H1 (cell line): Measurements from ENCODE around the gene CCDC82. TPM values are rescaled to one million over a fixed set of nuclear protein-coding genes. Genes with fewer than 3 reads are reported as not detected.

Experiments
- CTCF ChIA-PET: fragments of 300-600 bp; sonication (Branson Sonifier 250); formaldehyde crosslinking; loops from one replicate; lab custom pipeline; 2021; ENCODE audit not compliant: partially characterized antibody; lab: Charles Lee
- POLR2A ChIA-PET: fragments of 300-600 bp; sonication (Branson Sonifier 250); formaldehyde crosslinking; loops from one replicate; lab custom pipeline; 2021; ENCODE audit warnings: inconsistent platforms; ENCODE audit not compliant: partially characterized antibody; lab: Charles Lee
- DNase-seq, 2 experiments: peaks; one replicate each; pipeline versions ENCODE4 v3.0.0 to v3.0.0-alpha.2; 2010 to 2022; ENCODE audit warnings: low spot score in 2 of 2, low read depth in 1 of 2, mixed read lengths in 1 of 2
- FAIRE-seq: peaks from 2 replicates; lab custom pipeline; 2011; peaks lifted over from hg19 to GRCh38; lab: Jason Lieb, UNC
- H2AFZ ChIP-seq: 2 replicates; pipeline ENCODE4 v1.8.1; 2012; ENCODE audit warnings: low read length, inconsistent platforms
- H2AK5ac ChIP-seq: 2 replicates; pipeline ENCODE4 v1.6.1; 2013; ENCODE audit warnings: low read depth, low read length
- H2BK120ac ChIP-seq: replicated peaks from 2 replicates; pipeline ENCODE3; 2013; ENCODE audit warnings: low read depth, low read length, inconsistent platforms
- H2BK12ac ChIP-seq: 2 replicates; pipeline ENCODE4 v1.6.1; 2013; ENCODE audit warnings: low read depth, low read length
- H2BK15ac ChIP-seq: 2 replicates; pipeline ENCODE4 v1.6.1; 2013; ENCODE audit warnings: low read length
- H2BK20ac ChIP-seq: 2 replicates; pipeline ENCODE4 v1.6.1; 2013; ENCODE audit warnings: low read length
- H2BK5ac ChIP-seq: 2 replicates; pipeline ENCODE4 v1.6.1; 2013; ENCODE audit warnings: low read depth, low read length
- H3K14ac ChIP-seq: 2 replicates; pipeline ENCODE4 v1.6.1; 2013; ENCODE audit warnings: inconsistent platforms; ENCODE audit not compliant: insufficient read length
- H3K18ac ChIP-seq: 2 replicates; pipeline ENCODE4 v1.6.1; 2013; ENCODE audit warnings: low read length; ENCODE audit errors: extremely low read depth
- H3K23ac ChIP-seq: 2 replicates; pipeline ENCODE4 v1.6.1; 2013; ENCODE audit warnings: inconsistent platforms; ENCODE audit not compliant: insufficient read length
- H3K23me2 ChIP-seq: 2 replicates; pipeline ENCODE4 v1.6.1; 2013; ENCODE audit warnings: low read depth, low read length
- H3K27ac ChIP-seq: 2 replicates; pipeline ENCODE4 v1.6.1; 2011; ENCODE audit warnings: low read depth, low read length, inconsistent platforms
- H3K27me3 ChIP-seq, 4 experiments: replicated peaks in 1 of 4; 1 replicate in 1 of 4; 2 replicates in 3 of 4; pipeline versions ENCODE4 v1.6.1 to v1.8.1; 2011 to 2013; ENCODE audit warnings: low read length in 3 of 4, mild to moderate bottlenecking in 3 of 4, inconsistent platforms in 2 of 4, mixed read lengths in 2 of 4, moderate library complexity in 1 of 4; ENCODE audit not compliant: control insufficient read depth in 3 of 4, insufficient read depth in 3 of 4; ENCODE audit errors: extremely low read depth in 1 of 4
- H3K36me3 ChIP-seq, 4 experiments: 2 replicates each; pipeline versions ENCODE4 v1.6.1 to v1.8.1; 2011 to 2013; ENCODE audit warnings: mild to moderate bottlenecking in 4 of 4, low read length in 3 of 4, moderate library complexity in 2 of 4, control low read depth in 1 of 4, inconsistent platforms in 1 of 4; ENCODE audit not compliant: insufficient read depth in 4 of 4, control insufficient read depth in 2 of 4
- H3K4ac ChIP-seq: replicated peaks from 2 replicates; pipeline ENCODE3; 2013; ENCODE audit warnings: low read length, low read depth, mixed read lengths, inconsistent platforms; ENCODE audit not compliant: insufficient read length
- H3K4me1 ChIP-seq, 4 experiments: replicated peaks in 1 of 4; 1 replicate in 1 of 4; 2 replicates in 3 of 4; pipeline versions ENCODE4 v1.6.1 to v1.8.1; 2011 to 2013; ENCODE audit warnings: low read length in 3 of 4, inconsistent platforms in 2 of 4, mixed read lengths in 1 of 4; ENCODE audit not compliant: insufficient read depth in 4 of 4, control insufficient read depth in 3 of 4
- H3K4me2 ChIP-seq, 2 experiments: 2 replicates each; pipeline versions ENCODE4 v1.6.1 to v1.8.1; 2011 to 2013; ENCODE audit warnings: low read depth in 2 of 2, low read length in 2 of 2, control low read depth in 1 of 2, inconsistent platforms in 1 of 2, mild to moderate bottlenecking in 1 of 2; ENCODE audit not compliant: insufficient read depth in 1 of 2
- H3K4me3 ChIP-seq, 4 experiments: fragments of 200-600, 300-600 bp in 1 of 4; sonication (generic), shearing (Covaris generic), sonication (Bioruptor Twin) in 1 of 4; 2 replicates each; pipeline versions ENCODE4 v1.5.1 to v1.8.1; 2011 to 2016; ENCODE audit warnings: low read length in 4 of 4, low read depth in 3 of 4, control low read depth in 2 of 4, inconsistent platforms in 2 of 4, mild to moderate bottlenecking in 2 of 4, mixed read lengths in 1 of 4, moderate library complexity in 1 of 4; ENCODE audit not compliant: insufficient read depth in 2 of 4; ENCODE audit errors: extremely low read depth in 1 of 4
- H3K56ac ChIP-seq: replicated peaks from 2 replicates; pipeline ENCODE3; 2013; ENCODE audit warnings: low read depth, mild to moderate bottlenecking, mixed read lengths, low read length, inconsistent platforms; ENCODE audit not compliant: insufficient read length
- H3K79me1 ChIP-seq: 2 replicates; pipeline ENCODE4 v1.6.1; 2013; ENCODE audit warnings: low read depth, low read length, control low read depth
- H3K79me2 ChIP-seq, 2 experiments: 2 replicates each; pipeline versions ENCODE4 v1.6.1 to v1.8.1; 2012 to 2013; ENCODE audit warnings: low read length in 2 of 2, mild to moderate bottlenecking in 2 of 2, inconsistent platforms in 1 of 2; ENCODE audit not compliant: insufficient read depth in 2 of 2, control insufficient read depth in 1 of 2
- H3K9ac ChIP-seq, 4 experiments: replicated peaks in 1 of 4; 1 replicate in 1 of 4; 2 replicates in 3 of 4; pipeline versions ENCODE4 v1.6.1 to v1.8.1; 2011 to 2013; ENCODE audit warnings: low read depth in 3 of 4, low read length in 3 of 4, control low read depth in 2 of 4, mild to moderate bottlenecking in 2 of 4, moderate library complexity in 2 of 4, inconsistent platforms in 1 of 4; ENCODE audit errors: extremely low read depth in 1 of 4
- H3K9me3 ChIP-seq, 2 experiments: 2 replicates each; pipeline versions ENCODE4 v1.6.1 to v1.8.1; 2012 to 2013; ENCODE audit warnings: mild to moderate bottlenecking in 2 of 2, moderate library complexity in 2 of 2, control low read depth in 1 of 2, inconsistent platforms in 1 of 2, low read depth in 1 of 2, low read length in 1 of 2, mixed read lengths in 1 of 2; ENCODE audit not compliant: insufficient read depth in 2 of 2
- H4K20me1 ChIP-seq, 2 experiments: replicated peaks in 1 of 2; 2 replicates each; pipeline versions ENCODE3 to v1.8.1; 2011 to 2013; ENCODE audit warnings: inconsistent platforms in 2 of 2, low read length in 2 of 2, mild to moderate bottlenecking in 1 of 2; ENCODE audit not compliant: insufficient read depth in 2 of 2, control insufficient read depth in 1 of 2
- H4K5ac ChIP-seq: 2 replicates; pipeline ENCODE4 v1.6.1; 2013; ENCODE audit warnings: low read length, low read depth, mixed read lengths, inconsistent platforms; ENCODE audit not compliant: insufficient read length
- H4K8ac ChIP-seq: 2 replicates; pipeline ENCODE4 v1.8.0; 2013; ENCODE audit warnings: mild to moderate bottlenecking, moderate library complexity, low read length, inconsistent platforms; ENCODE audit not compliant: insufficient read depth; ENCODE audit errors: extremely low read depth
- H4K91ac ChIP-seq: replicated peaks from 2 replicates; pipeline ENCODE3; 2013; ENCODE audit warnings: low read length, mixed read lengths, inconsistent platforms; ENCODE audit not compliant: insufficient read length
- BACH1 ChIP-seq: IDR thresholded peaks from 2 replicates; pipeline ENCODE4 v1.6.1; 2012; ENCODE audit warnings: low read length, improper control_type of control experiment
- CBX8 ChIP-seq: fragments of 300-800, 300-1000 bp; sonication (generic); IDR thresholded peaks from 2 replicates; pipeline ENCODE4 v1.7.1; 2016; ENCODE audit warnings: low read depth, low read length, borderline replicate concordance
- CREB1 ChIP-seq: IDR thresholded peaks from 2 replicates; pipeline ENCODE4 v1.6.1; 2012; ENCODE audit warnings: inconsistent platforms
- GTF2F1 ChIP-seq: IDR thresholded peaks from 2 replicates; pipeline ENCODE4 v1.6.1; 2012; ENCODE audit warnings: low read depth, low read length, improper control_type of control experiment, borderline replicate concordance
- HDAC2 ChIP-seq, 2 experiments: fragments of 300-600 bp in 1 of 2; sonication (generic) in 1 of 2; IDR thresholded peaks; 2 replicates each; pipeline ENCODE4 v1.6.1; 2011 to 2012; ENCODE audit warnings: low read depth in 2 of 2, low read length in 2 of 2, mild to moderate bottlenecking in 2 of 2, moderate library complexity in 2 of 2, borderline replicate concordance in 1 of 2, inconsistent platforms in 1 of 2
- HDAC6 ChIP-seq: IDR thresholded peaks from one replicate; pipeline ENCODE4 v1.7.1; 2012; ENCODE audit warnings: low read depth, mild to moderate bottlenecking, inconsistent platforms, low read length, moderate library complexity
- JUN ChIP-seq: IDR thresholded peaks from 2 replicates; pipeline ENCODE4 v1.6.1; 2011; ENCODE audit warnings: low read depth, mild to moderate bottlenecking, improper control_type of control experiment, low read length
- JUND ChIP-seq: IDR thresholded peaks from 2 replicates; pipeline ENCODE4 v1.6.1; 2011; ENCODE audit warnings: mild to moderate bottlenecking, improper control_type of control experiment, low read length
- NANOG ChIP-seq: IDR thresholded peaks from 2 replicates; pipeline ENCODE4 v1.6.1; 2011; ENCODE audit warnings: low read length, low read depth, mild to moderate bottlenecking, inconsistent platforms; ENCODE audit not compliant: insufficient read depth, poor library complexity, severe bottlenecking
- RFX5 ChIP-seq: IDR thresholded peaks from 2 replicates; pipeline ENCODE4 v1.6.1; 2011; ENCODE audit warnings: low read depth, low read length, improper control_type of control experiment, borderline replicate concordance
- RXRA ChIP-seq: IDR thresholded peaks from 2 replicates; pipeline ENCODE4 v1.6.1; 2011; ENCODE audit warnings: low read depth, mild to moderate bottlenecking, low read length, moderate library complexity; ENCODE audit not compliant: insufficient read depth
- SIX5 ChIP-seq: IDR thresholded peaks from 2 replicates; pipeline ENCODE4 v1.6.1; 2011; ENCODE audit warnings: mild to moderate bottlenecking, low read depth, low read length
- SP1 ChIP-seq: IDR thresholded peaks from 2 replicates; pipeline ENCODE4 v1.6.1; 2011; ENCODE audit warnings: low read depth, low read length
- SP2 ChIP-seq: IDR thresholded peaks from 2 replicates; pipeline ENCODE4 v1.6.1; 2012; ENCODE audit warnings: mild to moderate bottlenecking, low read length, inconsistent platforms
- SP4 ChIP-seq: IDR thresholded peaks from 2 replicates; pipeline ENCODE4 v1.6.1; 2012; ENCODE audit warnings: low read length, inconsistent platforms
- WGBS, 2 experiments: shearing (Covaris generic) in 1 of 2; methylation state at CpG; one replicate each; pipeline versions ENCODE4 v1.1.6 to v1.1.7; 2013 to 2015; ENCODE audit warnings: low lambda C conversion rate in 2 of 2, mixed read lengths in 2 of 2, inconsistent platforms in 1 of 2, low coverage in 1 of 2, missing lambda C conversion rate in 1 of 2; ENCODE audit not compliant: insufficient replicate concordance in 2 of 2, insufficient coverage in 1 of 2, insufficient read length in 1 of 2; ENCODE audit errors: extremely low coverage in 1 of 2, missing lambda C conversion rate in 1 of 2; 5-methylcytosine and 5-hydroxymethylcytosine counted together
- polyA plus RNA-seq, 7 experiments: library from polyadenylated mRNA; depleted of rRNA in 3 of 7; stranded (reverse) in 5 of 7; unstranded in 2 of 7; fragments of >200 nt in 5 of 7; fragments of 200-250 nt in 2 of 7; gene quantifications; 1 replicate in 5 of 7; 2 replicates in 1 of 7; 4 replicates in 1 of 7; pipeline versions ENCODE4 v1.2.1 to v1.2.3, GENCODE V29; 2011 to 2013; ENCODE audit warnings: missing spikeins in 2 of 7, mixed read lengths in 2 of 7
- total RNA-seq: library from RNA; stranded (reverse); fragmentation: NEBNext Ultra II Directional; extraction: Animal tissue kit (Norgen Biotek cat#: 25700); gene quantifications from 2 replicates; pipeline ENCODE4 v1.2.1, GENCODE V29; 2021

The CCDC82 gene
- total and polyA plus RNA-seq, 2 of the 8 experiments (the other 6 are each of a cell fraction or from before 2014, with no cell fraction given), result 6.0 to 15.2 TPM

DNA sequence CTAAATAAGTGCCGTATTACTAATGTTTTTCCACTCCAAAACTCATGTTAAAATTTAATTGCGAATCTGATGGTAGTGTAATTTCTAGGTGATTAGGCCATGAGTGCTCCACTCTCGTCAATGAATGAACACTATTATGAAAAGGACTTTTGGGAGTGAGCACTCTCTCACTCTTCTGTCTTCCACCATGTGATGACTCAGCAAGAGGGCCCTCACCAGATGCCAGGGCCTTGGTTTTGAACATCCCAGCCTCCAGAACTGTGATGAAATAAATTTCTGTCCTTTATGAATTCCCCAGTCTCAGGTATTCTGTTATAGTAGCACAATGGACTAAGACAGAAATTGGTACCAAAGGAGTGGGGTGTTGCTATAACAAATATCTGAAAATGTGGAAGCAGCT lies 8.2 kb upstream of the CCDC82 start:
- Histone ChIP-seq H2BK20ac (no peak overlapping the region), H2BK5ac (no peak overlapping the region), H3K23ac (no peak overlapping the region), H3K4me1 (no peaks in the 10 kb centered on the region), H2AK5ac (no peak overlapping the region), H4K91ac (no peak overlapping the region), H4K5ac (no peak overlapping the region), H3K23me2 (no peaks in the 10 kb centered on the region), H3K79me1 (no peaks in the 10 kb centered on the region), H3K14ac (no peak overlapping the region), H3K36me3 (no peaks in the 10 kb centered on the region), H3K9me3 (no peaks in the 10 kb centered on the region; a peak in 1 of 4 replicates), H3K27ac (no peak overlapping the region), H3K79me2 (no peaks in the 10 kb centered on the region), H3K27me3 (no peaks in the 10 kb centered on the region), H3K56ac (no peak overlapping the region), H3K9ac (no peak overlapping the region), H3K18ac (no peak overlapping the region), H4K8ac (no peak overlapping the region), H3K4me2 (no peak overlapping the region), H2BK12ac (no peak overlapping the region), H2BK15ac (no peak overlapping the region), H3K4ac (no peak overlapping the region), H2AFZ (no peak overlapping the region), H3K4me3 (no peak overlapping the region), H2BK120ac (no peak overlapping the region), H4K20me1 (no peaks in the 10 kb centered on the region)
- POLR2A ChIA-PET, result no interaction called here
- WGBS, 2 experiments, result 87% methylated on average over 3 of the region's 3 CpGs; no CpG with 5 or more reads in 1 of the 2 experiments
- FAIRE-seq, result no peak
- CTCF ChIA-PET, result interaction anchor here (1.5 to 3.8 kb wide), 2 partner anchors 267 to 562 kb away, joined by 4 to 10 read pairs; no protein-coding TSS in a partner anchor
- no peak for DNase-seq
- TF ChIP-seq SP1 (no peak), RXRA (no peak), HDAC6 (no peak), HDAC2 (IDR thresholded peaks at IDR 0.05; ENCODE audit: borderline replicate concordance in 1 of 2, low read depth in 2 of 2, low read length in 2 of 2) (no peak), CREB1 (no peak), NANOG (no peak), CBX8 (no peak), SP2 (no peak), SIX5 (no peak), SP4 (no peak), GTF2F1 (no peak), JUND (no peak), JUN (no peak), BACH1 (no peak), RFX5 (no peak)
